Loucy (cell line): ENCODE results near the gene TASOR.

Source experiments
- CTCF ChIP-seq: fragments of 200-600 bp; sonication (generic); conservative IDR thresholded peaks from 2 replicates; pipeline ENCODE4 v1.5.1; 2014; ENCODE audit warnings: mild to moderate bottlenecking, antibody characterized with exemption, low read length
- EZH2phosphoT487 ChIP-seq: fragments of 200-600 bp; IDR thresholded peaks from 2 replicates; pipeline ENCODE4 v1.6.1; 2018; ENCODE audit warnings: antibody characterized with exemption, mild to moderate bottlenecking, moderate library complexity, borderline replicate concordance

- TF ChIP-seq CTCF (no peak), EZH2phosphoT487 (no peak)
Measured at GRCh38 chr3:56689303-56689702, 6.2 kb upstream of the TASOR start.
